Effector memory CD8-positive, alpha-beta T cell (primary cell): ENCODE data around the gene PPP3CA.

Experiments
- ATAC-seq: fragments of 150-1000 bp; cut with Tn5 transposase; replicated peaks from 2 replicates; pipeline ENCODE4 v1.10.0; 2021; ENCODE audit warnings: mild to moderate bottlenecking, moderate library complexity
- DNase-seq, 3 experiments: peaks; one replicate each; pipeline ENCODE4 v3.0.0; 2021
- H3K27ac Mint-ChIP-seq, 2 donors: one replicate each; pipeline ENCODE4 v1.8.0; 2022; ENCODE audit warnings: mild to moderate bottlenecking in 2 of 2, mixed read lengths in 2 of 2, moderate library complexity in 2 of 2
- H3K27me3 Mint-ChIP-seq, 2 donors: one replicate each; pipeline ENCODE4 v1.8.0; 2022; ENCODE audit warnings: mixed read lengths in 2 of 2
- H3K36me3 Mint-ChIP-seq: one replicate; pipeline ENCODE4 v1.8.0; 2022; ENCODE audit warnings: mild to moderate bottlenecking, moderate library complexity, mixed read lengths; ENCODE audit not compliant: insufficient read depth
- H3K4me1 Mint-ChIP-seq, 2 donors: one replicate each; pipeline ENCODE4 v1.8.0; 2022; ENCODE audit warnings: low read depth in 2 of 2, mixed read lengths in 2 of 2
- H3K4me3 Mint-ChIP-seq, 2 donors: one replicate each; pipeline ENCODE4 v1.8.0; 2022; ENCODE audit warnings: mild to moderate bottlenecking in 2 of 2, mixed read lengths in 2 of 2, moderate library complexity in 2 of 2
- H3K9me3 Mint-ChIP-seq, 2 donors: one replicate each; pipeline ENCODE4 v1.8.0; 2022; ENCODE audit warnings: mixed read lengths in 2 of 2

The PPP3CA gene

GRCh38 chr4:101199507-101200285 lies 147.6 kb downstream of the PPP3CA start:
- Mint-ChIP-seq H3K9me3 (no peaks in the 10 kb centered on the region), H3K4me3 (no peak overlapping the region), H3K27ac (peak overlapping the region in 1 of 2 donors; percentile 26), H3K36me3 (peaks cover 10% of the 10 kb centered on the region), H3K27me3 (no peaks in the 10 kb centered on the region), H3K4me1 (peaks cover 33 to 53% of the 10 kb centered on the region in 2 donors)
- ATAC-seq = no peak
- no peak for DNase-seq

- peaks cover 30 to 53% of the 10 kb centered on the region in 2 donors for H3K4me1 Mint-ChIP-seq
- ATAC-seq = no peak
Observed at GRCh38 chr4:101198682-101199339, 148.5 kb downstream of the PPP3CA start.

GRCh38 chr4:101197350-101197749 lies 150.0 kb downstream of the PPP3CA start:
- Mint-ChIP-seq H3K4me1 (peaks cover 34 to 49% of the 10 kb centered on the region in 2 donors), H3K9me3 (no peaks in the 10 kb centered on the region), H3K27me3 (no peaks in the 10 kb centered on the region), H3K27ac (no peak overlapping the region), H3K4me3 (no peak overlapping the region), H3K36me3 (peaks cover 15% of the 10 kb centered on the region)
- DNase-seq (no peak), ATAC-seq (no peak)

More at GRCh38 chr4:101198682-101199339, 148.5 kb downstream of the PPP3CA start:
- no peak overlapping the region for H3K4me3 Mint-ChIP-seq
- peak overlapping the region; percentile 26 to 52 for H3K27ac Mint-ChIP-seq
- H3K36me3 Mint-ChIP-seq = peaks cover 14% of the 10 kb centered on the region
- DNase-seq = no peak
- H3K27me3 Mint-ChIP-seq = no peaks in the 10 kb centered on the region
- no peaks in the 10 kb centered on the region for H3K9me3 Mint-ChIP-seq

GRCh38 chr4:101192244-101192643 lies 155.1 kb downstream of the PPP3CA start:
- Mint-ChIP-seq H3K9me3 (no peaks in the 10 kb centered on the region), H3K27me3 (no peaks in the 10 kb centered on the region), H3K4me3 (no peak overlapping the region), H3K4me1 (peaks cover 20 to 30% of the 10 kb centered on the region in 2 donors), H3K36me3 (peaks cover 17% of the 10 kb centered on the region), H3K27ac (peak overlapping the region; percentile 41 to 81)
- ATAC-seq = no peak
- DNase-seq = no peak

- Mint-ChIP-seq H3K27me3 (no peaks in the 10 kb centered on the region), H3K9me3 (no peaks in the 10 kb centered on the region), H3K4me3 (no peak overlapping the region), H3K4me1 (peaks cover 17 to 22% of the 10 kb centered on the region in 2 donors), H3K36me3 (peaks cover 17% of the 10 kb centered on the region), H3K27ac (peak overlapping the region; percentile 41 to 81)
- no peak for DNase-seq
- no peak for ATAC-seq
Observed at GRCh38 chr4:101191302-101192098, 155.8 kb downstream of the PPP3CA start.

GRCh38 chr4:101190751-101191150 lies 156.6 kb downstream of the PPP3CA start:
- Mint-ChIP-seq H3K27ac (peak overlapping the region in 1 of 2 donors; percentile 41), H3K4me1 (peaks cover 17 to 20% of the 10 kb centered on the region in 2 donors), H3K4me3 (no peak overlapping the region), H3K36me3 (peaks cover 15% of the 10 kb centered on the region), H3K9me3 (no peaks in the 10 kb centered on the region), H3K27me3 (no peaks in the 10 kb centered on the region)
- ATAC-seq = no peak
- no peak for DNase-seq

GRCh38 chr4:101188906-101189305 lies 158.4 kb downstream of the PPP3CA start:
- Mint-ChIP-seq H3K27me3 (no peaks in the 10 kb centered on the region), H3K36me3 (peaks cover 2% of the 10 kb centered on the region), H3K27ac (peak overlapping the region in 1 of 2 donors; percentile 32), H3K4me1 (peaks cover 23 to 27% of the 10 kb centered on the region in 2 donors), H3K4me3 (no peak overlapping the region), H3K9me3 (no peaks in the 10 kb centered on the region)
- DNase-seq (no peak), ATAC-seq (no peak)

- ATAC-seq (no peak), DNase-seq (no peak)
- Mint-ChIP-seq H3K4me3 (peak overlapping the region in 1 of 2 donors; percentile 3), H3K9me3 (no peaks in the 10 kb centered on the region), H3K36me3 (peaks cover 2% of the 10 kb centered on the region), H3K27ac (no peak overlapping the region), H3K27me3 (no peaks in the 10 kb centered on the region), H3K4me1 (peaks cover 28 to 31% of the 10 kb centered on the region in 2 donors)
Observed at GRCh38 chr4:101187841-101188240, 159.5 kb downstream of the PPP3CA start.

GRCh38 chr4:101186567-101187184 lies 160.7 kb downstream of the PPP3CA start:
- Mint-ChIP-seq H3K27me3 (no peaks in the 10 kb centered on the region), H3K36me3 (no peaks in the 10 kb centered on the region), H3K4me1 (peaks cover 25 to 30% of the 10 kb centered on the region in 2 donors), H3K4me3 (no peak overlapping the region), H3K27ac (peak overlapping the region in 1 of 2 donors; percentile 23), H3K9me3 (no peaks in the 10 kb centered on the region)
- DNase-seq = no peak
- ATAC-seq = peak; percentile 48

GRCh38 chr4:101184668-101185067 lies 162.7 kb downstream of the PPP3CA start:
- DNase-seq (no peak), ATAC-seq (no peak)
- Mint-ChIP-seq H3K27ac (no peak overlapping the region), H3K9me3 (no peaks in the 10 kb centered on the region), H3K27me3 (no peaks in the 10 kb centered on the region), H3K36me3 (no peaks in the 10 kb centered on the region), H3K4me3 (no peak overlapping the region), H3K4me1 (peaks cover 21 to 26% of the 10 kb centered on the region in 2 donors)

- H3K4me3 Mint-ChIP-seq = no peak overlapping the region
- H3K27me3 Mint-ChIP-seq = no peaks in the 10 kb centered on the region
- ATAC-seq (no peak), DNase-seq (no peak)
- no peak overlapping the region for H3K27ac Mint-ChIP-seq
- peaks cover 19 to 24% of the 10 kb centered on the region in 2 donors for H3K4me1 Mint-ChIP-seq
- H3K36me3 Mint-ChIP-seq = no peaks in the 10 kb centered on the region
- no peaks in the 10 kb centered on the region for H3K9me3 Mint-ChIP-seq
Observed at GRCh38 chr4:101183666-101184373, 163.5 kb downstream of the PPP3CA start.

- Mint-ChIP-seq H3K27me3 (no peaks in the 10 kb centered on the region), H3K9me3 (no peaks in the 10 kb centered on the region), H3K4me1 (peaks cover 24 to 29% of the 10 kb centered on the region in 2 donors), H3K27ac (no peak overlapping the region), H3K4me3 (no peak overlapping the region), H3K36me3 (no peaks in the 10 kb centered on the region)
- ATAC-seq = no peak
- no peak for DNase-seq
Observed at GRCh38 chr4:101183221-101183620, 164.1 kb downstream of the PPP3CA start.
